Caco-2 (cell line): ENCODE results near the gene PUM1. TPM values are rescaled to one million over a fixed set of nuclear protein-coding genes. Genes with fewer than 3 reads are reported as not detected.

Experiments used
- BruUV-seq: library from RNA; stranded (reverse); fragments of 400-500 nt; replicated peaks from 2 replicates; lab custom pipeline; 2021; lab: Mats Ljungman, UMichigan
- CTCF ChIA-PET: fragments of 300-600 bp; sonication (Branson Sonifier 250); formaldehyde crosslinking; loops from one replicate; lab custom pipeline; 2022; ENCODE audit warnings: antibody characterized with exemption; lab: Charles Lee
- POLR2A ChIA-PET: fragments of 300-600 bp; sonication (Branson Sonifier 250); formaldehyde crosslinking; loops from one replicate; lab custom pipeline; 2022; ENCODE audit warnings: antibody characterized with exemption; lab: Charles Lee
- DNase-seq, 2 experiments: peaks; one replicate each; pipeline versions ENCODE4 v3.0.0 to v3.0.0-alpha.2; 2020 to 2022
- H3K27me3 ChIP-seq: replicated peaks from 2 replicates; pipeline ENCODE4 v1.6.0; 2011; ENCODE audit warnings: low read length; ENCODE audit not compliant: control insufficient read depth, insufficient read depth
- H3K36me3 ChIP-seq: 2 replicates; pipeline ENCODE4 v1.5.1; 2011; ENCODE audit warnings: low read length; ENCODE audit not compliant: control insufficient read depth, insufficient read depth
- H3K4me1 ChIP-seq: fragments of 250-450 bp; sonication (Bioruptor Pico); 2 replicates; pipeline ENCODE4 v1.5.1; 2020; ENCODE audit warnings: mild to moderate bottlenecking
- H3K4me3 ChIP-seq: 2 replicates; pipeline ENCODE4 v1.5.1; 2011; ENCODE audit warnings: low read depth, mild to moderate bottlenecking, control low read depth, low read length
- H3K9me3 ChIP-seq: fragments of 250-450 bp; sonication (Bioruptor Pico); 2 replicates; pipeline ENCODE4 v1.5.1; 2020; ENCODE audit warnings: mild to moderate bottlenecking, moderate library complexity
- H3K27ac Mint-ChIP-seq: one replicate; pipeline ENCODE4 v1.8.0; 2022; ENCODE audit warnings: mixed read lengths; ENCODE audit not compliant: unreplicated experiment
- H3K27me3 Mint-ChIP-seq: one replicate; pipeline ENCODE4 v1.8.0; 2022; ENCODE audit warnings: mixed read lengths; ENCODE audit not compliant: insufficient read depth, unreplicated experiment
- H3K36me3 Mint-ChIP-seq: one replicate; pipeline ENCODE4 v1.8.0; 2022; ENCODE audit warnings: mild to moderate bottlenecking, mixed read lengths; ENCODE audit not compliant: insufficient read depth, unreplicated experiment
- H3K4me1 Mint-ChIP-seq: one replicate; pipeline ENCODE4 v1.8.0; 2022; ENCODE audit warnings: low read depth, mixed read lengths; ENCODE audit not compliant: unreplicated experiment
- H3K4me3 Mint-ChIP-seq: one replicate; pipeline ENCODE4 v1.8.0; 2022; ENCODE audit warnings: mild to moderate bottlenecking, moderate library complexity, mixed read lengths; ENCODE audit not compliant: unreplicated experiment
- H3K9me3 Mint-ChIP-seq: one replicate; pipeline ENCODE4 v1.8.0; 2022; ENCODE audit warnings: mixed read lengths; ENCODE audit not compliant: unreplicated experiment
- CTCF ChIP-seq, 2 experiments: fragments of 200-600 bp in 1 of 2; IDR thresholded peaks; 1 replicate in 1 of 2; 2 replicates in 1 of 2; pipeline versions ENCODE4 v1.5.1 to v1.8.0; 2011 to 2022; ENCODE audit warnings: antibody characterized with exemption in 1 of 2, control low read depth in 1 of 2, inconsistent platforms in 1 of 2, low read depth in 1 of 2, low read length in 1 of 2, mild to moderate bottlenecking in 1 of 2, moderate library complexity in 1 of 2; ENCODE audit not compliant: insufficient read depth in 1 of 2, severe bottlenecking in 1 of 2, unreplicated experiment in 1 of 2
- intact Hi-C: fragments of 100-400 bp; cut with micrococcal nuclease; formaldehyde crosslinking; loops from one replicate; pipeline ENCODE4 v1.10.0; 2022; ENCODE audit not compliant: unreplicated experiment
- total RNA-seq: library from RNA; stranded (reverse); gene quantifications from 2 replicates; pipeline ENCODE4 v1.2.3, GENCODE V29; 2022

PUM1 gene
- total RNA-seq, 1 experiment from 2014 or later: 93.7 TPM

GRCh38 chr1:30984165-30984889 is 81.2 kb downstream of the PUM1 start:
- no peak overlapping the region for H3K4me3 Mint-ChIP-seq
- Histone ChIP-seq H3K9me3 (no peaks in the 10 kb centered on the region), H3K4me1 (peaks cover 20% of the 10 kb centered on the region), H3K36me3 (no peaks in the 10 kb centered on the region), H3K27me3 (no peaks in the 10 kb centered on the region), H3K4me3 (no peak overlapping the region)
- ChIA-PET POLR2A (no interaction called here), CTCF (no interaction called here)
- intact Hi-C loops: no loop called here
- TF ChIP-seq CTCF (IDR thresholded peaks at IDR 0.05; ENCODE audit: insufficient read depth in 1 of 2, low read depth in 1 of 2, low read length in 1 of 2, severe bottlenecking in 1 of 2, unreplicated experiment in 1 of 2): no peak
- no peaks in the 10 kb centered on the region for H3K27me3 Mint-ChIP-seq
- no peak overlapping the region for H3K27ac Mint-ChIP-seq
- BruUV-seq: no TSS peak
- DNase-seq: no peak
- peaks cover 9% of the 10 kb centered on the region for H3K4me1 Mint-ChIP-seq
- H3K36me3 Mint-ChIP-seq: peaks cover 40% of the 10 kb centered on the region
- no peaks in the 10 kb centered on the region for H3K9me3 Mint-ChIP-seq

- ChIA-PET POLR2A (no interaction called here), CTCF (no interaction called here)
- DNase-seq: no peak
- Mint-ChIP-seq H3K27ac (no peak overlapping the region), H3K4me3 (no peak overlapping the region), H3K4me1 (no peaks in the 10 kb centered on the region), H3K36me3 (peaks cover 39% of the 10 kb centered on the region), H3K27me3 (no peaks in the 10 kb centered on the region), H3K9me3 (no peaks in the 10 kb centered on the region)
- no peaks in the 10 kb centered on the region for H3K27me3 ChIP-seq
- H3K4me1 ChIP-seq: peaks cover 7% of the 10 kb centered on the region; the same call in 1 of the 2 replicates
- no TSS peak for BruUV-seq
- intact Hi-C loops: no loop called here
- no peaks in the 10 kb centered on the region for H3K9me3 ChIP-seq
- TF ChIP-seq CTCF (IDR thresholded peaks at IDR 0.05; ENCODE audit: insufficient read depth in 1 of 2, low read depth in 1 of 2, low read length in 1 of 2, severe bottlenecking in 1 of 2, unreplicated experiment in 1 of 2): no peak
- no peak overlapping the region for H3K4me3 ChIP-seq
- no peaks in the 10 kb centered on the region for H3K36me3 ChIP-seq
These were observed 82.6 kb downstream of the PUM1 start for GRCh38 chr1:30982937-30983336.

- no peak overlapping the region for H3K27ac Mint-ChIP-seq
- no peaks in the 10 kb centered on the region for H3K9me3 Mint-ChIP-seq
- POLR2A ChIA-PET: no interaction called here
- intact Hi-C loops: no loop called here
- no peak for DNase-seq
- Histone ChIP-seq H3K9me3 (no peaks in the 10 kb centered on the region), H3K4me3 (no peak overlapping the region), H3K27me3 (no peaks in the 10 kb centered on the region), H3K4me1 (0 out of 2 replicates have a peak, but pooled peaks cover 6% of the 10 kb centered on the region), H3K36me3 (no peaks in the 10 kb centered on the region)
- no peaks in the 10 kb centered on the region for H3K4me1 Mint-ChIP-seq
- peaks cover 44% of the 10 kb centered on the region for H3K36me3 Mint-ChIP-seq
- no peak overlapping the region for H3K4me3 Mint-ChIP-seq
- BruUV-seq: no TSS peak
- H3K27me3 Mint-ChIP-seq: no peaks in the 10 kb centered on the region
- no peak for TF ChIP-seq CTCF (IDR thresholded peaks at IDR 0.05; ENCODE audit: insufficient read depth in 1 of 2, low read depth in 1 of 2, low read length in 1 of 2, severe bottlenecking in 1 of 2, unreplicated experiment in 1 of 2)
- CTCF ChIA-PET: no interaction called here
These were observed 83.1 kb downstream of the PUM1 start for GRCh38 chr1:30982431-30982830.
